ENCODE measurements around the gene ROPN1L. TPM values are rescaled to one million over a fixed set of nuclear protein-coding genes. Genes with fewer than 3 reads are reported as not detected.

The ROPN1L gene
- polyA plus RNA-seq, 1 donor from 2014 or later = 0.52 TPM

DNA sequence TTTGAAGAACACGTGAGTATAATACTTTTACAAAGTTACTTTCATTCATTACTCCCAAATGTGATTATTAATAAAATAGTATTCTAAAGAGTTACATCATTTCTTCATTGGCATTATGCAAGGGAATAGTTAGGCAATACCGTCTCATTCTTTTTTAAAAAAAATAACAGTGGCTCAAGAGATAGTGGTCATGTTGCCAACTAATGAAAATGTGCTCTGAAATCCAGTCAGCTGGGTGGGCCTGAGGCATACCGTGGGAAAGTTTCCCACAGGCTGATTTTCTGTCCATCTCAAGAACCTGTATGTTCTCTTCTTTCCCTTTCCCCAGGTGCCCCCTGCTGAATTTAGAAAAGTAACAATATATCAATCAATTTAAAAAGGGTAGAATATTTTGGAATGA is 40.8 kb upstream of the ROPN1L start:
- Histone ChIP-seq H3K9me3 (ENCODE audit: low read length) (peaks cover 1% of the 10 kb centered on the region), H3K9ac (ENCODE audit: low read length) (no peak overlapping the region), H2AFZ (ENCODE audit: low read depth, low read length) (no peak overlapping the region), H3K4me2 (ENCODE audit: low read length) (no peak overlapping the region), H3F3A (ENCODE audit: insufficient read depth, low read length, poor library complexity, severe bottlenecking) (no peaks in the 10 kb centered on the region), H3K27me3 (ENCODE audit: insufficient read depth, low read depth, low read length) (no peaks in the 10 kb centered on the region), H3K4me3 (ENCODE audit: low read length) (no peak overlapping the region), H3K27ac (ENCODE audit: low read length) (no peak overlapping the region), H3K79me2 (replicated peaks; ENCODE audit: insufficient read depth, low read length) (no peaks in the 10 kb centered on the region), H4K20me1 (ENCODE audit: insufficient read depth) (no peaks in the 10 kb centered on the region), H3K36me3 (ENCODE audit: insufficient read depth, low read length) (peaks cover 34% of the 10 kb centered on the region), H3K9me2 (ENCODE audit: insufficient read depth, low read length) (no peaks in the 10 kb centered on the region)
- TF ChIP-seq SMC3 (conservative IDR thresholded peaks at IDR 0.05; ENCODE audit: poor library complexity) = no peak
- no peak for TF ChIP-seq MXI1 (conservative IDR thresholded peaks at IDR 0.05; ENCODE audit: poor library complexity, severe bottlenecking)
- TF ChIP-seq, protein P1, sequence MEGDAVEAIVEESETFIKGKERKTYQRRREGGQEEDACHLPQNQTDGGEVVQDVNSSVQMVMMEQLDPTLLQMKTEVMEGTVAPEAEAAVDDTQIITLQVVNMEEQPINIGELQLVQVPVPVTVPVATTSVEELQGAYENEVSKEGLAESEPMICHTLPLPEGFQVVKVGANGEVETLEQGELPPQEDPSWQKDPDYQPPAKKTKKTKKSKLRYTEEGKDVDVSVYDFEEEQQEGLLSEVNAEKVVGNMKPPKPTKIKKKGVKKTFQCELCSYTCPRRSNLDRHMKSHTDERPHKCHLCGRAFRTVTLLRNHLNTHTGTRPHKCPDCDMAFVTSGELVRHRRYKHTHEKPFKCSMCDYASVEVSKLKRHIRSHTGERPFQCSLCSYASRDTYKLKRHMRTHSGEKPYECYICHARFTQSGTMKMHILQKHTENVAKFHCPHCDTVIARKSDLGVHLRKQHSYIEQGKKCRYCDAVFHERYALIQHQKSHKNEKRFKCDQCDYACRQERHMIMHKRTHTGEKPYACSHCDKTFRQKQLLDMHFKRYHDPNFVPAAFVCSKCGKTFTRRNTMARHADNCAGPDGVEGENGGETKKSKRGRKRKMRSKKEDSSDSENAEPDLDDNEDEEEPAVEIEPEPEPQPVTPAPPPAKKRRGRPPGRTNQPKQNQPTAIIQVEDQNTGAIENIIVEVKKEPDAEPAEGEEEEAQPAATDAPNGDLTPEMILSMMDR (IDR thresholded peaks at IDR 0.05; ENCODE audit: poor library complexity, severe bottlenecking) = no peak
- no peak for TF ChIP-seq TAF1 (IDR thresholded peaks at IDR 0.05; ENCODE audit: low read depth)
- no peak for TF ChIP-seq RAD21 (conservative IDR thresholded peaks at IDR 0.05)
- TF ChIP-seq EZH2 (IDR thresholded peaks at IDR 0.05; ENCODE audit: borderline replicate concordance, insufficient read depth, low read length, poor library complexity, severe bottlenecking) = no peak
- TF ChIP-seq POLR2AphosphoS5 (IDR thresholded peaks at IDR 0.05) = no peak
- TF ChIP-seq EP300 (conservative IDR thresholded peaks at IDR 0.05; ENCODE audit: poor library complexity, severe bottlenecking) = no peak
- TF ChIP-seq, protein P2, sequence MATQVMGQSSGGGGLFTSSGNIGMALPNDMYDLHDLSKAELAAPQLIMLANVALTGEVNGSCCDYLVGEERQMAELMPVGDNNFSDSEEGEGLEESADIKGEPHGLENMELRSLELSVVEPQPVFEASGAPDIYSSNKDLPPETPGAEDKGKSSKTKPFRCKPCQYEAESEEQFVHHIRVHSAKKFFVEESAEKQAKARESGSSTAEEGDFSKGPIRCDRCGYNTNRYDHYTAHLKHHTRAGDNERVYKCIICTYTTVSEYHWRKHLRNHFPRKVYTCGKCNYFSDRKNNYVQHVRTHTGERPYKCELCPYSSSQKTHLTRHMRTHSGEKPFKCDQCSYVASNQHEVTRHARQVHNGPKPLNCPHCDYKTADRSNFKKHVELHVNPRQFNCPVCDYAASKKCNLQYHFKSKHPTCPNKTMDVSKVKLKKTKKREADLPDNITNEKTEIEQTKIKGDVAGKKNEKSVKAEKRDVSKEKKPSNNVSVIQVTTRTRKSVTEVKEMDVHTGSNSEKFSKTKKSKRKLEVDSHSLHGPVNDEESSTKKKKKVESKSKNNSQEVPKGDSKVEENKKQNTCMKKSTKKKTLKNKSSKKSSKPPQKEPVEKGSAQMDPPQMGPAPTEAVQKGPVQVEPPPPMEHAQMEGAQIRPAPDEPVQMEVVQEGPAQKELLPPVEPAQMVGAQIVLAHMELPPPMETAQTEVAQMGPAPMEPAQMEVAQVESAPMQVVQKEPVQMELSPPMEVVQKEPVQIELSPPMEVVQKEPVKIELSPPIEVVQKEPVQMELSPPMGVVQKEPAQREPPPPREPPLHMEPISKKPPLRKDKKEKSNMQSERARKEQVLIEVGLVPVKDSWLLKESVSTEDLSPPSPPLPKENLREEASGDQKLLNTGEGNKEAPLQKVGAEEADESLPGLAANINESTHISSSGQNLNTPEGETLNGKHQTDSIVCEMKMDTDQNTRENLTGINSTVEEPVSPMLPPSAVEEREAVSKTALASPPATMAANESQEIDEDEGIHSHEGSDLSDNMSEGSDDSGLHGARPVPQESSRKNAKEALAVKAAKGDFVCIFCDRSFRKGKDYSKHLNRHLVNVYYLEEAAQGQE (IDR thresholded peaks at IDR 0.05; ENCODE audit: borderline replicate concordance) = no peak

DNA sequence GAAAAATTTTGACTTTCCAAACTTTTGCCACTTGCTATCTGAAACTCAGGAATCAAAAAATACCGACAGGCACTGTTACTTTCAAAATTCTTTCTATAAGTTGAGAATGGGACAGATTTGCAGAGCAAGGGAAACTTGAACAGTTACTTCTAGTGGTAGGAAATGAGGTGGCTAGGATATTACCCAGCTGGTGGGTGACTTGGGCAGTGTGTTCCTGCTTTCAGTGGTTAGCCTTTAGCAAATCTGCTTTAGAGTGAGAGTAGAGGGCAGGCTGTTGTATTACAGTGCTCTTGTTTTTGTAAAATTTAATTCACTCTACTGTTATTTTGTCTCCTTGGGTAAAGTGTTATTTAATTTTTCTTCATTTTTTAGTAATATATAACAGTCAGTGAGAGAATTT is 40.2 kb upstream of the ROPN1L start:
- H3K4me2 ChIP-seq (ENCODE audit: low read length) = no peak overlapping the region
- no peaks in the 10 kb centered on the region for H3F3A ChIP-seq (ENCODE audit: insufficient read depth, low read length, poor library complexity, severe bottlenecking)
- H3K4me3 ChIP-seq (ENCODE audit: low read length) = no peak overlapping the region
- H3K9me2 ChIP-seq (ENCODE audit: insufficient read depth, low read length) = no peaks in the 10 kb centered on the region
- no peak for TF ChIP-seq SMC3 (conservative IDR thresholded peaks at IDR 0.05; ENCODE audit: poor library complexity)
- TF ChIP-seq TAF1 (IDR thresholded peaks at IDR 0.05; ENCODE audit: low read depth) = no peak
- TF ChIP-seq, protein P1 (IDR thresholded peaks at IDR 0.05; ENCODE audit: poor library complexity, severe bottlenecking) = no peak
- H3K36me3 ChIP-seq (ENCODE audit: insufficient read depth, low read length) = peaks cover 34% of the 10 kb centered on the region
- no peak overlapping the region for H3K9ac ChIP-seq (ENCODE audit: low read length)
- H2AFZ ChIP-seq (ENCODE audit: low read depth, low read length) = no peak overlapping the region
- H3K9me3 ChIP-seq (ENCODE audit: low read length) = peaks cover 5% of the 10 kb centered on the region
- H3K27me3 ChIP-seq (ENCODE audit: insufficient read depth, low read depth, low read length) = no peaks in the 10 kb centered on the region
- H3K79me2 ChIP-seq (replicated peaks; ENCODE audit: insufficient read depth, low read length) = no peaks in the 10 kb centered on the region
- no peak overlapping the region for H3K27ac ChIP-seq (ENCODE audit: low read length)
- no peaks in the 10 kb centered on the region for H4K20me1 ChIP-seq (ENCODE audit: insufficient read depth)
